ENCODE measurements around the gene ZBTB26.
"Not testable (repeated sequence)": the region's sequence is repeated elsewhere in the genome, so short reads cannot be mapped to it uniquely, and the experiment has no call there.

ZBTB26 gene

GRCh38 chr9:122922713-122923112 is 8.6 kb downstream of the ZBTB26 start:
- Histone ChIP-seq H3K9me3 (ENCODE audit: low read length) (no peaks in the 10 kb centered on the region), H3K27ac (ENCODE audit: low read depth, low read length) (no peak overlapping the region), H3K4me1 (ENCODE audit: insufficient read depth, low read length) (no peaks in the 10 kb centered on the region), H3K27me3 (ENCODE audit: control insufficient read depth in 1 of 2, insufficient read depth in 2 of 2, low read length in 2 of 2) (no peaks in the 10 kb centered on the region), H3K4me3 (ENCODE audit: low read depth in 1 of 2, low read length in 2 of 2) (no peak overlapping the region), H3K9ac (ENCODE audit: low read length) (no peak overlapping the region), H3K36me3 (ENCODE audit: insufficient read depth, low read length) (peaks cover 17% of the 10 kb centered on the region)

GRCh38 chr9:122918310-122918709 is 13.0 kb downstream of the ZBTB26 start:
- H3K9ac ChIP-seq (ENCODE audit: low read length): no peak overlapping the region
- H3K9me3 ChIP-seq (ENCODE audit: low read length): no peaks in the 10 kb centered on the region
- peaks cover 5% of the 10 kb centered on the region for H3K4me1 ChIP-seq (ENCODE audit: insufficient read depth, low read length)
- H3K27ac ChIP-seq (ENCODE audit: low read depth, low read length): no peak overlapping the region
- no peaks in the 10 kb centered on the region for H3K27me3 ChIP-seq (ENCODE audit: control insufficient read depth in 1 of 2, insufficient read depth in 2 of 2, low read length in 2 of 2)
- H3K36me3 ChIP-seq (ENCODE audit: insufficient read depth, low read length): peaks cover 17% of the 10 kb centered on the region
- no peak overlapping the region for H3K4me3 ChIP-seq (ENCODE audit: low read depth in 1 of 2, low read length in 2 of 2)

GRCh38 chr9:122912964-122913673 is 18.2 kb downstream of the ZBTB26 start, which contains the start of gene ZBTB6:
Gene ZBTB6, minus strand, starts transcription at chr9:122913323. Its CDS starts 1,251 bp downstream, at chr9:122912072.
- Histone ChIP-seq H3K27ac (ENCODE audit: low read depth, low read length) (peak within 1 kb of the TSS; percentile 79), H3K9me3 (ENCODE audit: low read length) (no peaks in the 10 kb centered on the region), H3K27me3 (ENCODE audit: control insufficient read depth in 1 of 2, insufficient read depth in 2 of 2, low read length in 2 of 2) (no peaks in the 10 kb centered on the region), H3K4me3 (ENCODE audit: low read depth in 1 of 2, low read length in 2 of 2) (peak within 1 kb of the TSS; percentile 55 to 71), H3K36me3 (ENCODE audit: insufficient read depth, low read length) (peaks cover 19% of the 10 kb centered on the region), H3K4me1 (ENCODE audit: insufficient read depth, low read length) (peaks cover 15% of the 10 kb centered on the region), H3K9ac (ENCODE audit: low read length) (peak within 1 kb of the TSS; percentile 25)

- Histone ChIP-seq H3K27ac (ENCODE audit: low read depth, low read length) (peak overlapping the region; percentile 79), H3K4me3 (ENCODE audit: low read depth in 1 of 2, low read length in 2 of 2) (peak overlapping the region; percentile 55 to 71), H3K36me3 (ENCODE audit: insufficient read depth, low read length) (peaks cover 19% of the 10 kb centered on the region), H3K27me3 (ENCODE audit: control insufficient read depth in 1 of 2, insufficient read depth in 2 of 2, low read length in 2 of 2) (no peaks in the 10 kb centered on the region), H3K9me3 (ENCODE audit: low read length) (no peaks in the 10 kb centered on the region), H3K9ac (ENCODE audit: low read length) (peak overlapping the region; percentile 25), H3K4me1 (ENCODE audit: insufficient read depth, low read length) (peaks cover 15% of the 10 kb centered on the region)
Measured at GRCh38 chr9:122912671-122912963, 18.7 kb downstream of the ZBTB26 start.

- H3K4me3 ChIP-seq (ENCODE audit: low read depth in 1 of 2, low read length in 2 of 2); H3K27ac ChIP-seq (ENCODE audit: low read depth, low read length); H3K9me3 ChIP-seq (ENCODE audit: low read length); H3K27me3 ChIP-seq (ENCODE audit: control insufficient read depth in 1 of 2, insufficient read depth in 2 of 2, low read length in 2 of 2); H3K9ac ChIP-seq (ENCODE audit: low read length): not testable (repeated sequence)
- peaks cover 12% of the 10 kb centered on the region for H3K36me3 ChIP-seq (ENCODE audit: insufficient read depth, low read length)
- peaks cover 23% of the 10 kb centered on the region for H3K4me1 ChIP-seq (ENCODE audit: insufficient read depth, low read length)
Measured at GRCh38 chr9:122906122-122906521, 25.2 kb downstream of the ZBTB26 start.

GRCh38 chr9:122904823-122905710 is 26.2 kb downstream of the ZBTB26 start, which contains the start of gene RC3H2:
Gene RC3H2, minus strand, starts transcription at chr9:122905359. Its CDS starts 7,850 bp downstream, at chr9:122897509.
- peaks cover 23% of the 10 kb centered on the region for H3K4me1 ChIP-seq (ENCODE audit: insufficient read depth, low read length)
- H3K9me3 ChIP-seq (ENCODE audit: low read length): no peaks in the 10 kb centered on the region
- H3K36me3 ChIP-seq (ENCODE audit: insufficient read depth, low read length): peaks cover 4% of the 10 kb centered on the region

GRCh38 chr9:122904466-122904822 is 26.9 kb downstream of the ZBTB26 start:
- Histone ChIP-seq H3K4me1 (ENCODE audit: insufficient read depth, low read length) (peaks cover 23% of the 10 kb centered on the region), H3K9me3 (ENCODE audit: low read length) (no peaks in the 10 kb centered on the region), H3K36me3 (ENCODE audit: insufficient read depth, low read length) (peaks cover 4% of the 10 kb centered on the region), H3K9ac (ENCODE audit: low read length) (peak overlapping the region; percentile 89), H3K27me3 (ENCODE audit: control insufficient read depth in 1 of 2, insufficient read depth in 2 of 2, low read length in 2 of 2) (no peaks in the 10 kb centered on the region), H3K4me3 (ENCODE audit: low read depth in 1 of 2, low read length in 2 of 2) (peak overlapping the region; percentile 71 to 97), H3K27ac (ENCODE audit: low read depth, low read length) (peak overlapping the region; percentile 84)

More at GRCh38 chr9:122904823-122905710, 26.2 kb downstream of the ZBTB26 start, which contains the start of gene RC3H2:
- H3K27ac ChIP-seq (ENCODE audit: low read depth, low read length): peak within 1 kb of the TSS; percentile 84
- H3K9ac ChIP-seq (ENCODE audit: low read length): peak within 1 kb of the TSS; percentile 89
- H3K27me3 ChIP-seq (ENCODE audit: control insufficient read depth in 1 of 2, insufficient read depth in 2 of 2, low read length in 2 of 2): no peaks in the 10 kb centered on the region
- H3K4me3 ChIP-seq (ENCODE audit: low read depth in 1 of 2, low read length in 2 of 2): peak within 1 kb of the TSS; percentile 71 to 97

GRCh38 chr9:122900791-122901190 is 30.5 kb downstream of the ZBTB26 start:
- Histone ChIP-seq H3K36me3 (ENCODE audit: insufficient read depth, low read length) (peaks cover 4% of the 10 kb centered on the region), H3K4me1 (ENCODE audit: insufficient read depth, low read length) (peaks cover 23% of the 10 kb centered on the region), H3K9ac (ENCODE audit: low read length) (no peak overlapping the region), H3K27me3 (ENCODE audit: control insufficient read depth in 1 of 2, insufficient read depth in 2 of 2, low read length in 2 of 2) (no peaks in the 10 kb centered on the region), H3K9me3 (ENCODE audit: low read length) (no peaks in the 10 kb centered on the region), H3K27ac (ENCODE audit: low read depth, low read length) (no peak overlapping the region), H3K4me3 (ENCODE audit: low read depth in 1 of 2, low read length in 2 of 2) (no peak overlapping the region)

GRCh38 chr9:122897969-122898368 is 33.3 kb downstream of the ZBTB26 start:
- H3K4me3 ChIP-seq (ENCODE audit: low read depth in 1 of 2, low read length in 2 of 2): no peak overlapping the region
- H3K9me3 ChIP-seq (ENCODE audit: low read length): no peaks in the 10 kb centered on the region
- H3K9ac ChIP-seq (ENCODE audit: low read length): no peak overlapping the region
- peaks cover 6% of the 10 kb centered on the region for H3K4me1 ChIP-seq (ENCODE audit: insufficient read depth, low read length)
- H3K27ac ChIP-seq (ENCODE audit: low read depth, low read length): no peak overlapping the region
- H3K36me3 ChIP-seq (ENCODE audit: insufficient read depth, low read length): peaks cover 10% of the 10 kb centered on the region
- H3K27me3 ChIP-seq (ENCODE audit: control insufficient read depth in 1 of 2, insufficient read depth in 2 of 2, low read length in 2 of 2): no peaks in the 10 kb centered on the region

GRCh38 chr9:122888480-122888879 is 42.8 kb downstream of the ZBTB26 start:
- Histone ChIP-seq H3K9me3 (ENCODE audit: low read length) (no peaks in the 10 kb centered on the region), H3K27ac (ENCODE audit: low read depth, low read length) (no peak overlapping the region), H3K9ac (ENCODE audit: low read length) (no peak overlapping the region), H3K4me1 (ENCODE audit: insufficient read depth, low read length) (no peaks in the 10 kb centered on the region), H3K4me3 (ENCODE audit: low read depth in 1 of 2, low read length in 2 of 2) (no peak overlapping the region), H3K36me3 (ENCODE audit: insufficient read depth, low read length) (peaks cover 45% of the 10 kb centered on the region), H3K27me3 (ENCODE audit: control insufficient read depth in 1 of 2, insufficient read depth in 2 of 2, low read length in 2 of 2) (no peaks in the 10 kb centered on the region)

GRCh38 chr9:122883125-122883524 is 48.2 kb downstream of the ZBTB26 start:
- peaks cover 51% of the 10 kb centered on the region for H3K36me3 ChIP-seq (ENCODE audit: insufficient read depth, low read length)

More at GRCh38 chr9:122883125-122883524, 48.2 kb downstream of the ZBTB26 start:
- H3K9ac ChIP-seq (ENCODE audit: low read length): no peak overlapping the region
- no peaks in the 10 kb centered on the region for H3K27me3 ChIP-seq (ENCODE audit: control insufficient read depth in 1 of 2, insufficient read depth in 2 of 2, low read length in 2 of 2)
- no peaks in the 10 kb centered on the region for H3K4me1 ChIP-seq (ENCODE audit: insufficient read depth, low read length)
- H3K27ac ChIP-seq (ENCODE audit: low read depth, low read length): no peak overlapping the region
- H3K4me3 ChIP-seq (ENCODE audit: low read depth in 1 of 2, low read length in 2 of 2): no peak overlapping the region
- H3K9me3 ChIP-seq (ENCODE audit: low read length): no peaks in the 10 kb centered on the region

Measured in muscle layer of colon (tissue), 2 donors.